ENCODE data around the gene C10orf71.

The C10orf71 gene

GRCh38 chr10:49338604-49339003 is 39.6 kb downstream of the C10orf71 start:
- DNase-seq = no peak

- DNase-seq = no peak
These were observed 45.9 kb downstream of the C10orf71 start for GRCh38 chr10:49344840-49345239.

GRCh38 chr10:49347342-49347741 is 48.4 kb downstream of the C10orf71 start:
- no peak for DNase-seq

- DNase-seq = no peak
These were observed 48.9 kb downstream of the C10orf71 start for GRCh38 chr10:49347827-49348226.

GRCh38 chr10:49348593-49348992 is 49.6 kb downstream of the C10orf71 start:
- no peak for DNase-seq

DNA sequence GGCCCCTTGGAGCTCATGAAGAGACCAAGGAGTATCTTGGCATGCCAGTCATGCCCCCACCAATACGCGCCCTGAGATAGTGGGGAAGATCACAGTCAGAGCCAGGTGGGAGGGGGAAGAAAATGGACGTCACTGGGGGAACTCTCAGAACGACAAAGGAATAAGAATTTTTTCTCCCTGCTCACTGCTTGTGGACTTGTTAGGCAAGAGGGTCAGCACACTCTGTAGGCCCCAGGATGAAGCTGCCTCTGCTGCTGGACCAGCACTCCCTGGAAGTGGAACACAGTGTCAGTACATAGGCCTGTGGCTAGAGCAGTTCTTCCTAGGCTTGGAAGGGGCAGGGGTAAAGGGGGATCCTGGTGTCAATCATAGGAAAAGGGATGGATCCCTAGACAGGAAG is 50.4 kb downstream of the C10orf71 start:
- DNase-seq = no peak

DNA sequence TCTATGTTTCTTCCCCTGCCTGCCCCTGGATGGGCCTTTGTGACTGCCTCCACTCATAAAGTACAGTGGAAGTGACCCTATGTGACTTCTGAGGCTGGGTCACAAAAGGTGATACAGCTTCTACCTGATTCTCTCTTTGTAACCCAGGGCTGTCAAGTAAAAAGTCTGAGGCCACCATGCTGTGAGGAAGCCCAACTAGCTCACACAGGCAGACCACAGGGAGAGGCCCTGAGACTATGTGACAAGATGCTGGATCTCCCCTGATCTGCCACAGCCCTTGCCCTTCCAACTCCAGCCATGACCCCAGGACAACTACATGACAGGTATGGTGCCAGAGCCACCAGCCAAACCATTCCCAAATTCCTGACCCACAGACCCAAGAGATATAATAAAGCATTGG is 51.2 kb downstream of the C10orf71 start:
- no peak for DNase-seq

- DNase-seq = no peak
These were observed 52.0 kb downstream of the C10orf71 start for GRCh38 chr10:49350846-49351532.

DNA sequence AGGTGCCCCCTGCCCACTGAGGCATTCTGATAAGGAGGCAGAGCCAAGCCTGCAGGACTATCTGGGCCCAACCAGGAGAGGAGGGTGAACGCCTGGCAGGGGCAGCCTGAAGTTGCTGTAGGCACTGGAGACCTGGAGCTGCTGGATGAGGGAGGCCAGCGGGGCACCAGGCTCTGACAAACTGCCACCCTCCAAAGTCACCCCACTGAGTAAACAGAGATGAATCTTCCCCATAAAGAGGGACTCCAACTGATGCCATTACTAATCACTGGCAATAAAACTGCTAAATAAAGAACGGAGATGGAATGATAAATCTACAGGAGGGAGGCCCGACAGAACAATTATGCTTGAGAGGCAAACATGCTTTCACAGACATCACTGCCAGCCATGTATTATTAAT is 52.7 kb downstream of the C10orf71 start:
- no peak for DNase-seq

GRCh38 chr10:49352323-49352722 is 53.4 kb downstream of the C10orf71 start:
- DNase-seq = no peak

DNA sequence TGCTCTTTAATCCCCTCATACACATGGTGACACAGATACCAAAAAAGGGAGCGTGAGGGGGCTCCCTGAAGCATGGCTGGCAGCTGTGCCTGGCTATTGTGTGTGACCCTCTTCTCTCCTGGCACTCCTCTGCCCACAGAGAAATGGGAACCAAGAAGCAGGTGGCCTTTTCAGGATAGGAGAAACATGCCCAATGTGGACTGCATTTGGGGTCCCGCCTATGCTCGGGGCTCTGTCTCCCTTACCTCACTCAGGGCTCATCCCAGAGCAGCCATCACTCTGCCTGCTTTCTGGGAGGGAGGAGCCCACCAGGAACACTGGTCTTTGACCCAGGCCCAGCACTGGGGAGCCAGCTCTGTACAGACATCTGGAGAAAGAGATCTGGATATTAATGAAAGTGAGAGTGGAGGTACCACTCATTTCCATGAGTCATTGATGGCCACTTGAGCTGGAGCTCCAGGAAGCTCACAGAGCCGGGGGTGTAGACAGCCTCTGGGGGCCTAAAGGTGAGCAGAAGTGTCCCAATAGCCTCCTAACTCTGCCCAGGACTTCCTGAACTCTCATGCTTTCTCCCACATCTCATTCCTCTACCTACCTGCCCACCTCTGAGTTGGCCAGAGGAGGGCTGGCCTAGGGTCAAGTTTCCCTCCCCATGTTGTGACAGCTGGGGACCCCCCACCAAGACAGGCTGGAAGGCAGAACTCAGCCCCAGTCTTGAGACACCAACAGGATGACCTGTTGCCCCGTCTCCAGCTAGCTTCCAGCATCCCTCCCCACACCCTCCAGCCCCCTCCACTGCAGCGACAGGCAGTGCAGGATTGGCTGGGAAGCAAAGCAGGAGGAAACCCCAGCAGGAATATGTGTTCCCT is 54.3 kb downstream of the C10orf71 start:
- no peak for DNase-seq

GRCh38 chr10:49353895-49354566 is 55.1 kb downstream of the C10orf71 start:
- DNase-seq = no peak

DNA sequence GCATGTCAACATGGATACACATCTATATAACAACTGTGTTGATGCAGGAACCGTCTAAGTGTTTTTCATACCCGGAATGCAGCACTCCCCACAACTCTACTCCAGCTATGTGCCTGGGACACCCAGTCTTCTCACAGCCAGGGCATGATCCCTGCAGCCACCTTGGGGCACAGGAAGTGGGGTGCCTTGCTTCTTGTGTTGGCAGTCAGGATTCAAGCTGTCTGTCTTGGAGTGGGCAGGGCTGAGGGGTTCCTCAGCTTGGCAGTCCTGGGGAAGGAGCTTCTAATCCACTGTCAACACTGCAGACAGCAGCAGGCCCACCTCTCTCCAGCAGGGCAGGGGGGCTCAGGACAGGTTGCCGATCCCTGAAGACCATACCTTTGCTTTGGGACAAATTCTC is 55.6 kb downstream of the C10orf71 start:
- DNase-seq = no peak

GRCh38 chr10:49355221-49355620 is 56.3 kb downstream of the C10orf71 start:
- no peak for DNase-seq

DNA sequence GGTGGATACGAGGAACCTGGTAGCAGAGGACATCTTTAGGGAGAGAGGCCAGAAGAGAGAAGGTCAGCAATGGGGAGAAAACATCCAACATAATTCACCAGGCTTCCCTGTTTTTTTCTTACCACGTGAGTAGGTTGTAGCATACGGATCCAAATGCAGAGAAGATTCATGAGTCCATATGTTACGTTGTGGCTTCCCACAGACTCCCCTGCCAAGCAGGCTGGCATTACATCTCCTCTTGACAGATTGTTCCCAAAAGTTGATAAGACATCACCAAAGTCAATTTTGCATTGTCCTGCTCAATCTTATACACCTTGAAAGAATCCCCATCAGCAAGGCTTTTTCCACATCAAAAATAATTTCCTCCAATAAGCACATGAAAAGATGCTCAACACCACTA is 57.2 kb downstream of the C10orf71 start:
- no peak for DNase-seq

DNA sequence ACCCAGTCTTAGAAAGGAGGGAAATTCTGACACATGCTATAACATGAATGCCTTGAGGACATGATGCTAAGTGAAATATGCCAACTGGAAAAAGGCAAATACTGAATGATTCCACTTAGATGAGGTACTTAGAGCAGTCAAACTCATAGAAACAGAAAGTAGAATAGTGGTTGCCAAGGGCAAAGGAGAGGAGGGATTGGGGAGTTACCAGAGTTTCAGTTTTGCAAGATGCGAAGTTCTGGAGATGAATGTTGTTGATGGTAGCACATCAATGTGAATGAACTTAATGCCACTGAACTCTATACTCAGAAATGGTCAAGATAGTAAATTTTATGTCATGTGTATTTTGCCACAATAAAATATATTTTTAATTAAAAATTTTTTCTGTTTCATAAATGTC is 58.0 kb downstream of the C10orf71 start:
- no peak for DNase-seq

GRCh38 chr10:49357910-49358309 is 58.9 kb downstream of the C10orf71 start:
- DNase-seq = no peak

- DNase-seq = no peak
These were observed 60.6 kb downstream of the C10orf71 start for GRCh38 chr10:49359349-49360270.

DNA sequence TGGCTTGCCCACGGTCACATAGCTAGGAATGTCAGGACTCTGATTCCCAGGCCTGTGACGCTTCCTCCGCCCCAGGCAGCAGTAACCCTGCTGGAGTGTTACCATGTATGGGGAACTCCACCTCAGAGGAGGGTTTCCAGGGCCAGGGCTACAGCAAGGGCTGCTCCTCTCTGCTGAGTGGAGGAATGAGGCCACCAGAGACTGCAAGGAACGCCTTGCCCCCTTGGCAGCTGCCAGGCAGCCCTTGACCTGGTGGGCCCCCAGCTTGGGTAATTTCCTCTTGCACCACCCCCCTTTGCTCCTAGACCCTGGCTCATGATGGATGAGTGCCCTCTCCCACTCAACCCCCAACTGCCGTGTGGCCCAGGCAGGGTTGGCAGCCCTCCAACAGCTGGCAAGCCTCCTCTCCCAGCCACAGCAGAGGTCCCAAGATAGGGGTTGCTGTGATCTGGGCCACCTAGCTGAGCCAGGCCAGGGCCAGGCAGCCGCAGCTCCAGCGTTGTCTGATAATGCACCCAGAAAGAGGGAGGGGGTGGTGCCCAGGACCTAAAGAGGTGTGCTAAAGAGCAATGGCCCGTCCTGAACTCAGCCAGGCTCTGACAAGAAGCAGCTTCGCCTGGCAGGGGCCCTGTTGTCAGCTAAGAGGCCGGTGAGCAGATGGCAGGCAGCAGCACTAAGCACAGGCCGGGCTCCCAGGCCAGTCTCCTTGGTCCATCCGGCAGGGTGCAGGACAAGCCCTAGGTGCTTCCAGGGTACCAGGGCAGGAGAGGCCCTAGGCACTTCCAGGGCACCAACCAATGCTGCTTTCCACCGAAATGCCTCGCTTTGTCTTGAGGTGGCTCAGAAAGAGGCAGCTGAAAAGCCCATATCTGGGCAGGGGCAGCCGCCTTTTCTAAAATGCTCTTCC is 61.6 kb downstream of the C10orf71 start:
- DNase-seq = no peak

DNA sequence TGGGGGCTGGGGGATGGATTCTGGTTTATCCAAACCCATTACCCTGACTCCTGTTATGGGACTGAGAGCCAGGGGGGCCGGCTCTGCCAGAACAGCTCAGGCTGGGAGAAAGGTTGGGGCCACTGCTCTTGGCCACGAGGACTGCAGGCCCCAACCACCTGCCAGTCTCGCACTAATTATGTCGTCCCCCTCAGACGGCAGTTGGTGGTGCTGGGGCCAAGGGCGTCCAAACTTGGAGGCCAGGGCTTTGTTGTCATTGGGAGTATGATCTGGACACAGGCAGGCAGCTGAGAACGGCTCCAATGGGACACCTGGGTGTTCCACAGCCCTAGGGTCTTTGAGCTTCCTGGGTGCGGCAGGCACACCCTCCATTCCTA is 62.2 kb downstream of the C10orf71 start:
- no peak for DNase-seq

- DNase-seq = no peak
These were observed 63.0 kb downstream of the C10orf71 start for GRCh38 chr10:49361735-49362568.

Data from activated CD4-positive, CD25-positive, alpha-beta regulatory T cell treated with anti-CD3 and anti-CD28 coated beads, Interleukin-2, amount 50 U/mL, for 72 hours (primary cell).